Gastroesophageal sphincter (tissue), 4 donors: Measurements from ENCODE around the gene TPSD1. TPM values are rescaled to one million over a fixed set of nuclear protein-coding genes. Genes with fewer than 3 reads are reported as not detected.

Experiments used
- ATAC-seq: fragments of 150-250 bp; one replicate; pipeline ENCODE4 v1.9.1; 2016; ENCODE audit warnings: mild to moderate bottlenecking, moderate library complexity
- H3K27ac ChIP-seq, 4 donors: fragments of 200-600 bp; sonication (generic) in 3 of 4; 1 replicate in 3 of 4; 2 replicates in 1 of 4; pipeline ENCODE4 v1.5.1; 2016 to 2019
- H3K27me3 ChIP-seq: fragments of 200-600 bp; sonication (generic); one replicate; pipeline ENCODE4 v1.5.1; 2019
- H3K36me3 ChIP-seq, 2 donors: fragments of 200-600 bp; sonication (generic); one replicate each; pipeline ENCODE4 v1.5.1; 2019; ENCODE audit warnings: control low read depth in 1 of 2
- H3K4me1 ChIP-seq, 3 donors: fragments of 200-600 bp; sonication (generic); 1 replicate in 2 of 3; 2 replicates in 1 of 3; pipeline ENCODE4 v1.5.1; 2016 to 2019; ENCODE audit warnings: control low read depth in 2 of 3
- H3K4me3 ChIP-seq, 2 donors: fragments of 200-600 bp; sonication (generic); one replicate each; pipeline ENCODE4 v1.5.1; 2019; ENCODE audit warnings: mild to moderate bottlenecking in 1 of 2, moderate library complexity in 1 of 2
- H3K9me3 ChIP-seq, 3 donors: fragments of 200-600 bp; sonication (generic); one replicate each; pipeline ENCODE4 v1.5.1; 2017 to 2019; ENCODE audit warnings: control low read depth in 2 of 3
- EP300 ChIP-seq: sonication (generic); formaldehyde crosslinking; IDR thresholded peaks from one replicate; pipeline ENCODE4 v1.6.1; 2017; ENCODE audit warnings: antibody characterized with exemption, mild to moderate bottlenecking
- POLR2A ChIP-seq, 2 donors: fragments of 450-650 bp; IDR thresholded peaks; one replicate each; pipeline ENCODE4 v1.6.1; 2017; ENCODE audit warnings: antibody characterized with exemption in 2 of 2, mild to moderate bottlenecking in 2 of 2, moderate library complexity in 1 of 2
- WGBS, 2 donors: methylation state at CpG; one replicate each; pipeline ENCODE4 v1.1.5; 2018; ENCODE audit warnings: low coverage in 1 of 2; 5-methylcytosine and 5-hydroxymethylcytosine counted together
- total RNA-seq, 4 donors: library from RNA; depleted of rRNA; stranded (reverse); fragments of >200 nt; gene quantifications; one replicate each; pipeline ENCODE4 v1.1.0, GENCODE V29; 2016
- TF ChIP-seq, protein P1 (sequence below), 4 experiments: fragments of 200-600 bp in 2 of 4; fragments of 450-650 bp in 2 of 4; sonication (generic) in 1 of 4; IDR thresholded peaks; one replicate each; pipeline ENCODE4 v1.5.1; 2017 to 2019; ENCODE audit warnings: antibody characterized with exemption in 4 of 4, mild to moderate bottlenecking in 2 of 4, moderate library complexity in 2 of 4

TPSD1 gene
- total RNA-seq, 4 donors from 2014 or later = 2.8 to 6.4 (median 3.7) TPM; not detected in 1

GRCh38 chr16:1306334-1306733 lies 50.5 kb downstream of the TPSD1 start:
- H3K27me3 ChIP-seq = peaks cover 30% of the 10 kb centered on the region
- H3K4me3 ChIP-seq = no peak overlapping the region
- no peak for ATAC-seq
- TF ChIP-seq POLR2A (IDR thresholded peaks at IDR 0.05) = no peak
- TF ChIP-seq, protein P1, sequence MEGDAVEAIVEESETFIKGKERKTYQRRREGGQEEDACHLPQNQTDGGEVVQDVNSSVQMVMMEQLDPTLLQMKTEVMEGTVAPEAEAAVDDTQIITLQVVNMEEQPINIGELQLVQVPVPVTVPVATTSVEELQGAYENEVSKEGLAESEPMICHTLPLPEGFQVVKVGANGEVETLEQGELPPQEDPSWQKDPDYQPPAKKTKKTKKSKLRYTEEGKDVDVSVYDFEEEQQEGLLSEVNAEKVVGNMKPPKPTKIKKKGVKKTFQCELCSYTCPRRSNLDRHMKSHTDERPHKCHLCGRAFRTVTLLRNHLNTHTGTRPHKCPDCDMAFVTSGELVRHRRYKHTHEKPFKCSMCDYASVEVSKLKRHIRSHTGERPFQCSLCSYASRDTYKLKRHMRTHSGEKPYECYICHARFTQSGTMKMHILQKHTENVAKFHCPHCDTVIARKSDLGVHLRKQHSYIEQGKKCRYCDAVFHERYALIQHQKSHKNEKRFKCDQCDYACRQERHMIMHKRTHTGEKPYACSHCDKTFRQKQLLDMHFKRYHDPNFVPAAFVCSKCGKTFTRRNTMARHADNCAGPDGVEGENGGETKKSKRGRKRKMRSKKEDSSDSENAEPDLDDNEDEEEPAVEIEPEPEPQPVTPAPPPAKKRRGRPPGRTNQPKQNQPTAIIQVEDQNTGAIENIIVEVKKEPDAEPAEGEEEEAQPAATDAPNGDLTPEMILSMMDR (IDR thresholded peaks at IDR 0.05) = no peak
- no peaks in the 10 kb centered on the region for H3K36me3 ChIP-seq
- H3K4me1 ChIP-seq = peaks cover 0 to 20% (median 8%) of the 10 kb centered on the region in 3 donors
- H3K9me3 ChIP-seq = no peaks in the 10 kb centered on the region
- no peak overlapping the region for H3K27ac ChIP-seq
- WGBS, 2 donors = 0% methylated on average over 1 of the region's 4 CpGs; no CpG with 5 or more reads in 1 of the 2 donors

DNA sequence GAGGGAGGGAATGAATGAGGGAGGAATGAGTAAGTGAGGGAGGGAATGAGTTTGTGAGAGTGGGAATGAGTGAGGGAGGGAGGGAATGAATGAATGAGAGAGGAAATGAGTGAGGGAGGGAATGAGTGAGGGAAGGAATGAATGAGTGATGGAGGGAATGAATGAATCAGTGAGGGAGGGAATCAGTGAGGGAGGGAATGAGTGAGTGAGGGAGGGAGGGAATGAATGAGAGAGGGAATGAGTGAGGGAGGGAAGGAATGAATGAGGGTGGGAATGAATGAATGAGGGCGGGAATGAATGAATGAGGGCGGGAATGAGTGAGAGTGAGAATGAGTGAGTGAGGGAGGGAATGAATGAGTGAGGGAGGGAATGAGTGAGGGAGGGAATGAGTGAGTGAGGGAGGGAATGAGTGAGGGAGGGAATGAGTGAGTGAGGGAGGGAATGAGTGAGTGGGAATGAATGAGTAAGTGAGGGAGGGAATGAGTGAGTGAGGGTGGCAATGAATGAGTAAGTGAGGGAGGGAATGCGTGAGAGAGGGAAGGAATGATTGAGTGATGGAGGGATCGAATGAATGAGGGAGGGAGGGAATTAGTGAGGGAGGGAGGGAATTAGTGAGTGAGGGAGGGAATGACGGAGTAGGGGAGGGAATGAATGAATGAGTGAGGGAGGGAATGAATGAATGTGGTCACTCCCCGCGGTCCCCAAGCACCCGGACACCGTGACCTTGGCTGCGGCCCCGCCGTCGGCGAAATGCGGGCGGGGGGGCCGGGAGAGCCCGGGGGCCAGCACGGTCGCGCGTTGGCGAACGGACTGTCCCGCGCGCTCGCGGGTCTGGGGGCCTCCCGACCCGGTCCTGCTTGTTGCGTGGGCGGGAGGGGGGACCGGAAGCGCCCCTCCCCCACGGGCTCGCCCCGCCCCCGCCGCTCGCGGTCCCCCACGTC lies 52.4 kb downstream of the TPSD1 start:
- Histone ChIP-seq H3K27me3 (peaks cover 11% of the 10 kb centered on the region), H3K9me3 (no peaks in the 10 kb centered on the region), H3K36me3 (peaks cover 0 to 4% of the 10 kb centered on the region in 2 donors), H3K27ac (peak overlapping the region; percentile 88 to 98 (median 92)), H3K4me3 (peak overlapping the region; percentile 31 to 81), H3K4me1 (peaks cover 0 to 39% (median 27%) of the 10 kb centered on the region in 3 donors)
- TF ChIP-seq, protein P1 (IDR thresholded peaks at IDR 0.05) = no peak
- TF ChIP-seq POLR2A (IDR thresholded peaks at IDR 0.05) = no peak
- no peak for TF ChIP-seq EP300
- ATAC-seq = peak; percentile 8
- WGBS, 2 donors = 13 to 62% methylated on average over 2 to 8 of the region's 43 CpGs

Other genes starting within 250 kb of the TPSD1 start
- not detected for gene SSTR5, start 183.3 kb upstream of the TPSD1 start, total RNA-seq
- gene C1QTNF8, start 159.8 kb upstream of the TPSD1 start, total RNA-seq = not detected
- gene CACNA1H, start 103.0 kb upstream of the TPSD1 start, total RNA-seq = 100 to 1,000 TPM; 133 to 330 (median 173) TPM
- 1 to 10 TPM in 1 of 4 donors, under 1 TPM in 1, not detected in 2; 0.31 to 3.0 TPM for gene TPSG1, start 30.8 kb upstream of the TPSD1 start, total RNA-seq
- gene TPSB2, start 25.9 kb upstream of the TPSD1 start, total RNA-seq = 100 to 1,000 TPM in 2 of 4 donors, 10 to 100 TPM in 2; 27.8 to 142 (median 91.8) TPM
- gene TPSAB1, start 15.4 kb upstream of the TPSD1 start, total RNA-seq = 10 to 100 TPM; 39.8 to 94.6 (median 63.9) TPM
- gene UBE2I, start 53.6 kb downstream of the TPSD1 start, total RNA-seq = 10 to 100 TPM; 53.3 to 95.9 (median 76.9) TPM
- gene BAIAP3, start 77.6 kb downstream of the TPSD1 start, total RNA-seq = 10 to 100 TPM in 1 of 4 donors, 1 to 10 TPM in 3; 1.1 to 14.2 (median 3.0) TPM
- 100 to 1,000 TPM in 3 of 4 donors, 10 to 100 TPM in 1; 63.7 to 107 (median 103) TPM for gene TSR3, start 95.8 kb downstream of the TPSD1 start, total RNA-seq
- gene GNPTG, start 95.9 kb downstream of the TPSD1 start, total RNA-seq = 10 to 100 TPM; 45.1 to 55.3 (median 50.5) TPM
- 10 to 100 TPM; 12.3 to 29.4 (median 16.4) TPM for gene UNKL, start 158.6 kb downstream of the TPSD1 start, total RNA-seq
- gene UQCC4, start 164.7 kb downstream of the TPSD1 start, total RNA-seq = 10 to 100 TPM in 3 of 4 donors, 1 to 10 TPM in 1; 10.0 to 18.7 (median 13.8) TPM
- gene PERCC1, start 175.0 kb downstream of the TPSD1 start, total RNA-seq = under 1 TPM in 1 of 4 donors, not detected in 3; 0.74 TPM
- not detected for gene CCDC154, start 188.5 kb downstream of the TPSD1 start, total RNA-seq
- gene CLCN7, start 219.0 kb downstream of the TPSD1 start, total RNA-seq = 10 to 100 TPM; 33.0 to 67.7 (median 39.2) TPM
- under 1 TPM in 1 of 4 donors, not detected in 3; 0.40 TPM for gene PTX4, start 232.9 kb downstream of the TPSD1 start, total RNA-seq
- 10 to 100 TPM; 10.9 to 33.9 (median 20.8) TPM for gene TELO2, start 237.3 kb downstream of the TPSD1 start, total RNA-seq